Upper lobe of left lung (tissue), 6 donors: Measurements from ENCODE around the gene NANOS2. TPM values are rescaled to one million over a fixed set of nuclear protein-coding genes. Genes with fewer than 3 reads are reported as not detected.
"Not testable (repeated sequence)": the region's sequence is repeated elsewhere in the genome, so short reads cannot be mapped to it uniquely, and the experiment has no call there.

Experiments
- ATAC-seq, 2 donors: fragments of 200-7000 bp; cut with Tn5 transposase; one replicate each; pipeline ENCODE4 v1.9.1; 2022; ENCODE audit warnings: mild to moderate bottlenecking in 2 of 2, moderate library complexity in 2 of 2; ENCODE audit not compliant: low FRiP score in 2 of 2
- DNase-seq, 2 donors: peaks; one replicate each; pipeline ENCODE4 v3.0.0-alpha.2; 2019 to 2020
- H3K27ac ChIP-seq, 4 donors: fragments of 200-600 bp; sonication (generic); one replicate each; pipeline ENCODE4 v1.5.1; 2016 to 2019
- H3K27me3 ChIP-seq, 4 donors: fragments of 200-600 bp; sonication (generic); one replicate each; pipeline ENCODE4 v1.5.1; 2017 to 2019
- H3K36me3 ChIP-seq, 4 donors: fragments of 200-600 bp; sonication (generic); one replicate each; pipeline ENCODE4 v1.5.1; 2016 to 2019
- H3K4me1 ChIP-seq, 4 donors: fragments of 200-600 bp; sonication (generic); one replicate each; pipeline ENCODE4 v1.5.1; 2018 to 2019
- H3K4me3 ChIP-seq, 4 donors: fragments of 200-600 bp; sonication (generic); one replicate each; pipeline ENCODE4 v1.5.1; 2017 to 2019; ENCODE audit warnings: mild to moderate bottlenecking in 2 of 4, moderate library complexity in 1 of 4
- H3K9me3 ChIP-seq, 4 donors: fragments of 200-600 bp; sonication (generic); one replicate each; pipeline ENCODE4 v1.5.1; 2018 to 2019
- CTCF ChIP-seq, 6 experiments: fragments of 450-650 bp in 4 of 6; fragments of 200-600 bp in 2 of 6; sonication (generic) in 2 of 6; IDR thresholded peaks; one replicate each; pipeline ENCODE4 v1.5.1; 2016 to 2019; ENCODE audit warnings: antibody characterized with exemption in 6 of 6
- EP300 ChIP-seq, 4 donors: sonication (generic); formaldehyde crosslinking; IDR thresholded peaks; one replicate each; pipeline ENCODE4 v1.5.1; 2017; ENCODE audit warnings: antibody characterized with exemption in 4 of 4, control low read depth in 2 of 4
- POLR2A ChIP-seq, 4 donors: fragments of 450-650 bp; IDR thresholded peaks; one replicate each; pipeline ENCODE4 v1.5.1; 2016 to 2017; ENCODE audit warnings: antibody characterized with exemption in 4 of 4, mild to moderate bottlenecking in 2 of 4
- POLR2AphosphoS5 ChIP-seq, 2 donors: sonication (generic); formaldehyde crosslinking; IDR thresholded peaks; one replicate each; pipeline ENCODE4 v1.5.1; 2017; ENCODE audit warnings: antibody characterized with exemption in 2 of 2
- WGBS, 2 donors: methylation state at CpG; one replicate each; pipeline ENCODE4 v1.1.5; 2017 to 2018; 5-methylcytosine and 5-hydroxymethylcytosine counted together
- total RNA-seq, 6 donors: library from RNA; depleted of rRNA in 4 of 6; stranded (reverse); fragments of >200 nt in 4 of 6; gene quantifications; one replicate each; pipeline versions ENCODE4 v1.1.0 to v1.2.1, GENCODE V29; 2016 to 2021
- donor health status: DM: no; HTN: no; CAD: no; lungs with moderate emphysema.
- donor health status: DM: no; HTN: yes; CAD: no; lungs with severe emphysema.

NANOS2 gene
- total RNA-seq, 6 donors from 2014 or later = not detected

- H3K9me3 ChIP-seq = no peaks in the 10 kb centered on the region
- no peak for ATAC-seq
- peaks cover 12 to 32% (median 18%) of the 10 kb centered on the region in 4 donors for H3K4me1 ChIP-seq
- WGBS, 2 donors = 94 to 99% methylated on average over 4 of the region's 4 CpGs
- DNase-seq = no peak
- no peaks in the 10 kb centered on the region for H3K27me3 ChIP-seq
- no peak overlapping the region for H3K4me3 ChIP-seq
- peaks cover 0 to 32% (median 23%) of the 10 kb centered on the region in 4 donors for H3K36me3 ChIP-seq
- TF ChIP-seq POLR2AphosphoS5 (IDR thresholded peaks at IDR 0.05) (no peak), POLR2A (IDR thresholded peaks at IDR 0.05) (no peak), CTCF (IDR thresholded peaks at IDR 0.05) (no peak), EP300 (IDR thresholded peaks at IDR 0.05) (no peak)
- no peak overlapping the region for H3K27ac ChIP-seq
Observed at GRCh38 chr19:45899919-45900589, 14.5 kb downstream of the NANOS2 start.

GRCh38 chr19:45899253-45899652, 15.3 kb downstream of the NANOS2 start:
- WGBS, 2 donors = 93 to 96% methylated on average over 7 of the region's 7 CpGs
- no peak overlapping the region for H3K4me3 ChIP-seq
- ATAC-seq = no peak
- DNase-seq = no peak
- H3K36me3 ChIP-seq = peaks cover 0 to 38% (median 26%) of the 10 kb centered on the region in 4 donors
- H3K4me1 ChIP-seq = peaks cover 12 to 32% (median 18%) of the 10 kb centered on the region in 4 donors
- no peak overlapping the region for H3K27ac ChIP-seq
- H3K9me3 ChIP-seq = no peaks in the 10 kb centered on the region
- no peaks in the 10 kb centered on the region for H3K27me3 ChIP-seq
- TF ChIP-seq EP300 (IDR thresholded peaks at IDR 0.05) (no peak), CTCF (IDR thresholded peaks at IDR 0.05) (no peak), POLR2AphosphoS5 (IDR thresholded peaks at IDR 0.05) (no peak), POLR2A (IDR thresholded peaks at IDR 0.05) (no peak)

GRCh38 chr19:45897261-45897812, 17.2 kb downstream of the NANOS2 start:
- no peak for DNase-seq
- peaks cover 7 to 25% (median 12%) of the 10 kb centered on the region in 4 donors for H3K4me1 ChIP-seq
- 92% methylated on average over 8 of the region's 8 CpGs for WGBS, 2 donors
- no peaks in the 10 kb centered on the region for H3K27me3 ChIP-seq
- TF ChIP-seq CTCF (IDR thresholded peaks at IDR 0.05) (no peak), EP300 (IDR thresholded peaks at IDR 0.05) (no peak), POLR2AphosphoS5 (IDR thresholded peaks at IDR 0.05) (no peak), POLR2A (IDR thresholded peaks at IDR 0.05) (no peak)
- H3K36me3 ChIP-seq = peaks cover 0 to 40% (median 26%) of the 10 kb centered on the region in 4 donors
- H3K4me3 ChIP-seq = no peak overlapping the region
- H3K27ac ChIP-seq = no peak overlapping the region
- H3K9me3 ChIP-seq = no peaks in the 10 kb centered on the region
- ATAC-seq = no peak

- 92 to 94% methylated on average over 12 of the region's 12 CpGs for WGBS, 2 donors
- not testable (repeated sequence) for H3K9me3 ChIP-seq
- peaks cover 3 to 12% (median 4%) of the 10 kb centered on the region in 4 donors for H3K4me1 ChIP-seq
Observed at GRCh38 chr19:45895983-45896599, 18.5 kb downstream of the NANOS2 start.

GRCh38 chr19:45895519-45895972, 19.0 kb downstream of the NANOS2 start:
- WGBS, 2 donors = 81 to 89% methylated on average over 9 of the region's 9 CpGs
- no peaks in the 10 kb centered on the region for H3K9me3 ChIP-seq
- TF ChIP-seq EP300 (IDR thresholded peaks at IDR 0.05) = no peak
- no peak for TF ChIP-seq POLR2A (IDR thresholded peaks at IDR 0.05)
- TF ChIP-seq POLR2AphosphoS5 (IDR thresholded peaks at IDR 0.05) = no peak
- TF ChIP-seq CTCF (IDR thresholded peaks at IDR 0.05) = no peak
- no peak for ATAC-seq
- peaks cover 0 to 50% (median 30%) of the 10 kb centered on the region in 4 donors for H3K36me3 ChIP-seq
- no peaks in the 10 kb centered on the region for H3K27me3 ChIP-seq
- DNase-seq = no peak
- no peak overlapping the region for H3K27ac ChIP-seq
- H3K4me1 ChIP-seq = peaks cover 0 to 7% (median 0%) of the 10 kb centered on the region in 4 donors
- H3K4me3 ChIP-seq = no peak overlapping the region

More at GRCh38 chr19:45895983-45896599, 18.5 kb downstream of the NANOS2 start:
- not testable (repeated sequence) for H3K27ac ChIP-seq, H3K27me3 ChIP-seq, H3K4me3 ChIP-seq, DNase-seq, ATAC-seq
- H3K36me3 ChIP-seq = peaks cover 0 to 45% (median 28%) of the 10 kb centered on the region in 4 donors
